ENCODE measurements around the gene FOXE1. TPM values are rescaled to one million over a fixed set of nuclear protein-coding genes. Genes with fewer than 3 reads are reported as not detected.

Gene FOXE1
- total and polyA plus RNA-seq, 12 donors: 0.78 TPM; not detected in 11

DNA sequence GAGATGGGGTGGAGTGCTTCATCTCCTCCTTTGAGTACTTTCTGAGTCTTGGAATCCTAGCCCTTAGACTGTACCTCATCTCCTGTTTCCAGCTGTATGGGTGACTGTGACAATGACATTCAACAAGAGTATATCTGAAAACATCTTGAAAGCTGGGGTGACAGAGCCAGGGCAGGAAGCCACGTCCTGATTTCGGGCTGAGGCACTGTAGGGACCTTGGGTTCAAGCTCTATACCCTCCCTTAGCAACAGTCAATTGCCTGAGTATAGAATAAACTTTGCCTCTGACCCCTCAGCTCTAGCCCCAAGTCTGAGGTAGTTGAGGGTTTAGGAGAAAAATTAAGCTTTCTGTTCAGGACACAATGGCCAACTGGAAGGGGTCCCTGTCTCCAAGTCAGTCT, 6.3 kb downstream of the FOXE1 start:
- peaks cover 56% of the 10 kb centered on the region for H3K27me3 ChIP-seq
- H3K9me3 ChIP-seq (replicated peaks in 1 of 3): no peaks in the 10 kb centered on the region
- H3K4me3 ChIP-seq: no peak overlapping the region
- intact Hi-C loops (cut with DNase I): no loop called here
- DNase-seq: no peak
- 44 to 53% (median 48%) methylated on average over 2 of the region's 2 CpGs for WGBS, 4 donors
- no peaks in the 10 kb centered on the region for H3K4me1 ChIP-seq (replicated peaks in 1 of 2)
- no peak overlapping the region for H3K27ac ChIP-seq
- H3K36me3 ChIP-seq (replicated peaks in 1 of 2): no peaks in the 10 kb centered on the region
- no peak for TF ChIP-seq POLR2A (IDR thresholded peaks at IDR 0.05)
- TF ChIP-seq, protein P1, sequence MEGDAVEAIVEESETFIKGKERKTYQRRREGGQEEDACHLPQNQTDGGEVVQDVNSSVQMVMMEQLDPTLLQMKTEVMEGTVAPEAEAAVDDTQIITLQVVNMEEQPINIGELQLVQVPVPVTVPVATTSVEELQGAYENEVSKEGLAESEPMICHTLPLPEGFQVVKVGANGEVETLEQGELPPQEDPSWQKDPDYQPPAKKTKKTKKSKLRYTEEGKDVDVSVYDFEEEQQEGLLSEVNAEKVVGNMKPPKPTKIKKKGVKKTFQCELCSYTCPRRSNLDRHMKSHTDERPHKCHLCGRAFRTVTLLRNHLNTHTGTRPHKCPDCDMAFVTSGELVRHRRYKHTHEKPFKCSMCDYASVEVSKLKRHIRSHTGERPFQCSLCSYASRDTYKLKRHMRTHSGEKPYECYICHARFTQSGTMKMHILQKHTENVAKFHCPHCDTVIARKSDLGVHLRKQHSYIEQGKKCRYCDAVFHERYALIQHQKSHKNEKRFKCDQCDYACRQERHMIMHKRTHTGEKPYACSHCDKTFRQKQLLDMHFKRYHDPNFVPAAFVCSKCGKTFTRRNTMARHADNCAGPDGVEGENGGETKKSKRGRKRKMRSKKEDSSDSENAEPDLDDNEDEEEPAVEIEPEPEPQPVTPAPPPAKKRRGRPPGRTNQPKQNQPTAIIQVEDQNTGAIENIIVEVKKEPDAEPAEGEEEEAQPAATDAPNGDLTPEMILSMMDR (IDR thresholded peaks at IDR 0.05): no peak

DNA sequence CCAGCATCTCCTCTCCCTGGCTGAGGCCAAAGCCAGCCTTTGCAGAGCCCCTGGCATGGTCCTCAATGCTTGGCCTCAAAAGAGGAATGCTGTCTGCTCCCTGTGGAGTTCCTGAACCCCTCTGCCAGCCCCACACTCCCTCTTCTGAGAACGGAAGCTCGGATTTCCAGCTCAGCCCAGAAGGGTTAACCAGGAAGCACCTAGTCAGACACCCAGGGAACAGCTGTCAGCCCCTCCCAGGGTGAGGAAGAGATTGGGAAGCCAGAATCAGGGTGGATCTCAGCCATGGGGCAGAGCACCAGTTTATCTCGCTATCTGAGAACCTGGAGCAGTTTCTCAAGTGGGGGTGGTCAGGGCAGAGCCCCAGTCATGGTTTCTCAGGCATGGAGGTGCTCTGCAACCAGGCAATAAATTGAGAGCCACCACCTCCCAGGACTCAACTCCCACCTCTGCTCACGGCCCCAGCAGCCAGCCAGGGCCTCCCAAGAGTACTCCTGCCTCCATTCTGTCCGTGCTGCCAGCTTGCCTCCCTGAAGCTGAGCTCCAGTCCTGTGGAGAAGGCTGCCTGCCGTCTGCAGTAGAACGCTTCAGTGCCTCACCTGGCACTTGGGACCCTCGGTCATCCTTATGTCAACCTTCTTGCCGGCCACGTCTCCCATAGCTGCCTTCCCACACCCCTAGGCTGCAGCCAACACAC, 7.6 kb downstream of the FOXE1 start:
- Histone ChIP-seq H3K4me3 (no peak overlapping the region), H3K9me3 (replicated peaks in 1 of 3) (no peaks in the 10 kb centered on the region), H3K4me1 (replicated peaks in 1 of 2) (no peaks in the 10 kb centered on the region), H3K27ac (no peak overlapping the region), H3K36me3 (replicated peaks in 1 of 2) (no peaks in the 10 kb centered on the region), H3K27me3 (peaks cover 43% of the 10 kb centered on the region)
- no peak for DNase-seq
- intact Hi-C loops (cut with DNase I): no loop called here
- WGBS, 4 donors: 40 to 50% (median 46%) methylated on average over 7 to 10 of the region's 10 CpGs
- no peak for TF ChIP-seq POLR2A (IDR thresholded peaks at IDR 0.05)
- TF ChIP-seq, protein P1 (IDR thresholded peaks at IDR 0.05): no peak

DNA sequence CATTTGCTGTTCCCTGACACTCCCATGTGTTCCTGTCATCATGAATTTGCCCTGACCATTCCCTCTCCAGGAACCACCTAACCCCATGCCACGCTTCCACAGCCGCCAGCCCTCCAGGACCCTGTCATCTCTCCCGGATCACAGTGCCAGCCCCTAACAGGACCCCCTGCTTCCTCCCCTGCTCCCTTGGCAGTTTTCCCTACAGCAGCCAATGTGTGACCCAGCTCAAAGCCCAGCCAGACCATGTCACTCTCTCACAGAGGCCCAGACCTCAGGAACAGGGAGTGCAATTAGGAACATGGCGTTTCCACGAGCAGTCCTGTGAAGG, 8.1 kb downstream of the FOXE1 start:
- Histone ChIP-seq H3K4me3 (no peak overlapping the region), H3K27me3 (peaks cover 38% of the 10 kb centered on the region), H3K4me1 (replicated peaks in 1 of 2) (no peaks in the 10 kb centered on the region), H3K27ac (no peak overlapping the region), H3K36me3 (replicated peaks in 1 of 2) (no peaks in the 10 kb centered on the region), H3K9me3 (replicated peaks in 1 of 3) (peaks cover 0 to 4% (median 0%) of the 10 kb centered on the region in 3 donors)
- intact Hi-C loops (cut with DNase I): no loop called here
- 65 to 77% (median 69%) methylated on average over 5 of the region's 5 CpGs for WGBS, 4 donors
- no peak for TF ChIP-seq POLR2A (IDR thresholded peaks at IDR 0.05)
- TF ChIP-seq, protein P1 (IDR thresholded peaks at IDR 0.05): no peak
- DNase-seq: no peak

DNA sequence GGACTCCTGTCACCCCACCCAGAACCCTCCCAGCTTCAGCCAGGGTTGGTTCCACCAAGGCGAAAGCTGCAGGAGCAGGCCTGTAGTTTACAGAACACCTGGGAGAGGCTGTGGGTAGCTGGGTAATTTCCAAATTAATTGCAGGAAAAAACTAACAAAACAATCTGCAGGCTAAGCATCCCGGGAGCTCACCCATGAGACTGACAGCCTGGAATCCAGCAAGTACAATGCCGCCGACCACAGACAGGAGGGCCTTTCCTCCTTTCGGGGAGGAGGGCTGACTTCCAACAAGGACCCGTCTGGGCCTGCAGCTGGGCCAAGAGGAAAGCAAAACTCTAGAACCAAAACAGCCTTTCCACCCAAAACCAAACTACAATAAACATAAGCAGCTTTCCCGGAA, 10.3 kb downstream of the FOXE1 start:
- Histone ChIP-seq H3K27me3 (peaks cover 16% of the 10 kb centered on the region), H3K9me3 (replicated peaks in 1 of 3) (peaks cover 0 to 4% (median 0%) of the 10 kb centered on the region in 3 donors), H3K36me3 (replicated peaks in 1 of 2) (no peaks in the 10 kb centered on the region), H3K27ac (no peak overlapping the region), H3K4me1 (replicated peaks in 1 of 2) (no peaks in the 10 kb centered on the region), H3K4me3 (no peak overlapping the region)
- WGBS, 4 donors: 69 to 83% (median 79%) methylated on average over 5 to 7 of the region's 7 CpGs
- intact Hi-C loops (cut with DNase I): no loop called here
- DNase-seq: no peak
- TF ChIP-seq POLR2A (IDR thresholded peaks at IDR 0.05): no peak
- TF ChIP-seq, protein P1 (IDR thresholded peaks at IDR 0.05): no peak
